ENCODE measurements around the gene NCBP2.

The NCBP2 gene

GRCh38 chr3:196942226-196942914, at the start of gene NCBP2:
TSS of gene NCBP2 (minus strand) at chr3:196942528. CDS start at chr3:196942503, 25 bp downstream.
- peak; percentile 94 to 95 for DNase-seq

DNA sequence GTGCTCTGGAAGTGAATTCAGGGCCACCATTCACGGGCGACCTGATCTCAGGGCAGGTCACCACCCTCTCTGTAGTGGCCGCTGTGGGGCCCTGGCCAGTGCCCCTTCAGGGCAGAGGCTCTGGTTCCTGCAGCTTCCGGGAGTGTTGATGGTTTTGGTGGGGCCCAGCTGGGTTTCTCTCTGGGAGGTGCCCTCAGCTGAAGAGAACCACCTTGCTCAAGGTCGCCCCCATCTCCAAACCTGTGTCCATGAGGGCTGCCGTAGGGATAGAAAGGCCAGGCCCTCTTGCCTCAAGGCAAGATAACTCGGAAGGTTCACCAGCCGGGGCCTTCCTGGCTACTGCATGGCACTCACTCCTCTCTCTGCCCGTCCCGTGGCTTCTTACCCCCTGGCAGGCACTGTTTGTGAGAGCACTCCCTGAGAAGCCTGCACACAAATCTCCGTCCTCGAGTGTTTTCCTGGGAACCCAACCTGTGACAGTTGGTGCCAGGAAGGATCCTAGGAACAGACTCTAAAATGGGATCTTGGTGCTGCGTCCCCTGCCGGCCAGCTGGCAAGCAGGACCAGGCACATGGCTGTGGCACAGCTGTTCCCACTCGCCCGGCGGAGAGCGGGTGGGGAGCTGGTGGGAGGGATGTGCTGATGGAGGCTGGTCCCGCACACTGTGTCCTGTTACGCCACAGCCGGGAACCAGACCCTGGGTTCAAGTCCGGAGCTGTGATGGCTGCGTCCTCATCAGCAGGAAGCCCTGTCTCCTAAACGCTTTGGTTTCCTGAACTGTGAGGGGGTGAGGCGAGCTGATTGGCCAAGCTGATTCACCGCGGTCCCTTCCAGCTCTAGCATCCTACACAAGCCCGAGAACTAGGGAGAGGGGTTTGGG, 49.5 kb upstream of the NCBP2 start:
- no peak for DNase-seq

DNA sequence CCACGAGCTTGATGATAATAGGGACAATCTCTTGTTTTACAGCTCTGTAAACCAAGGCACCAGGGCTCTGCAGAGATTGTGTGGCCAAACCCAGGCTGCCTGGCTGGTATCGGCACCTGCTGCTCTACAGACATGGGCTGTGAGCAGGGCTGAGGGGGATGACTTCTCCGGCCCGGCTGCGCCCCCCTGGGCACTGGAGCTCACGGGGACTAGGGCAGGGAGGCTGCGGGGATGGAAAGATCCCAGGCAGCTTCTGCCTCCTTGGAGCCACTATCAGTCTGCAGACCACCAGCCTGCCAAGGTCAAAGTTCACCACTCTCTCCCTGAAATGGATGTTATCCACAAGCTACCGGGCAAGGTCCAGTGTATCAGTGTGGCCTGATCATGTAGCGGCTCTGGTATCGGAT, 48.3 kb upstream of the NCBP2 start:
- no peak for DNase-seq

DNA sequence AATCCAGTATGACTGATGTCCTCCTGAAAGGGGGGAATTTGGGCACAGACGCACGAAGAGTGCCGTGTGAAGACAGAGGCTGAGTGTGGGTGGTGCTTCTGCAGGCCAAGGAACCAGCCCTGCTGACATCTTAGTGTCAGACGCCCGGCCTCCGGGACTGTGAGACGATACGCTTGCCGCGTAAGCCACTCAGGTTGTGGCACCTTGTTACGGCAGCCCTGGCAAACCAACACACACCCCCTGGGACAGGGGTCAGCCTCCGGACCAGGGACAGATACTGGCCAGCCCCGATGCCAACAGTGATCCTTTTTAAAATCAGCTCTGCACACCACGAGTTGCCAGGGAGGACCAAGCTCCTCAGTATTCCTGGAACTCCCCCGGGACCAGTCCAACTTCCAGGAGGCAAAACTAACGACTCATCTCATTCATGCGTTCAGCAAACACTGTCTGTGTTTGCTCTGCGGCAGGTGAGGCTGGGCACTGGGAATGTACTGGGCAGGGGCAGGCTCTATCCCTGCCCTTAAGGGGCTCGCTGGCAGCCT, 47.5 kb upstream of the NCBP2 start:
- no peak for DNase-seq

GRCh38 chr3:196988241-196989029, 46.1 kb upstream of the NCBP2 start:
- DNase-seq = peak in 1 of 2 experiments; percentile 15

- DNase-seq = no peak
Measured at GRCh38 chr3:196987022-196987421, 44.7 kb upstream of the NCBP2 start.

GRCh38 chr3:196985954-196986885, 43.9 kb upstream of the NCBP2 start:
- DNase-seq = no peak

- DNase-seq = no peak
Measured at GRCh38 chr3:196985298-196985697, 43.0 kb upstream of the NCBP2 start.

DNA sequence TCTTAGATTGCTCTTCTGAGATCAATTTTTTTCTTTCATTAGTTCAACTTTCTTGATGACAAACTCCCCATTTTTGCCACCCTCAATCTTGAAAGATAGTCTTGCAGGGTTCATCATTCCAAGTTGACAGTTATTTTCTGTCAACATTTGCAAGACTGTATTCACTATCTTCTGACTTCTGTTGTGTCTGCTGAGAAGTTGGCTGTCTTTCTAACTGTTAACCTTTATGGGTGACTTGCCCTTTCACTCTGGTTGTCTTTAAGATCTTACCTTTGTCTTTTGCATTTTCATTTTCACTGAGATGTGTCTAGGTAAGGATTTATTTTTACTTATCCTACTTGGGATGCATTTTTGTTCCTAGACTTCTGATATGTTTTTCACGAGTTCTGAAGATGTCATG, 40.9 kb upstream of the NCBP2 start:
- DNase-seq = no peak

DNA sequence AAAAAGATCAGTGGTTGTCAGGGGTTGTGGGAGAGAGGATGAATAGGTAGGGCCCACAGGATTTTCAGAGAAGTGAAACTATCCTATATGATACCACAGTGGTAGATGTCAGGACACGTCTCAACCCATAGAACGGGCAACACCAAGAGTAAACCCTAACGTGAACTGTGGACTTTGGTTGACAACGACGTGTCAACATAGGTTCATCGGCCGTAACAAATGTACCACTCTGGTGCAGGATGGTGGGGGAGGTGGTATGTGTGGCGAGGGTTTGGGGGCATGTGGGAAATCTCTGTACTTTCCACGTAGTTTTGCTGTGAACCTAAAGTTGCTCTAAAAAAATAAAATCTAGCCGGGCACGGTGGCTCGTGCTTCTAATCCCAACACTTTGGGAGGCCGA, 39.3 kb upstream of the NCBP2 start:
- no peak for DNase-seq

- DNase-seq = no peak
Measured at GRCh38 chr3:196979545-196979944, 37.2 kb upstream of the NCBP2 start.

- no peak for DNase-seq
Measured at GRCh38 chr3:196976941-196977340, 34.6 kb upstream of the NCBP2 start.

GRCh38 chr3:196975349-196975748, 33.0 kb upstream of the NCBP2 start:
- DNase-seq = no peak

- no peak for DNase-seq
Measured at GRCh38 chr3:196974661-196975060, 32.3 kb upstream of the NCBP2 start.

DNA sequence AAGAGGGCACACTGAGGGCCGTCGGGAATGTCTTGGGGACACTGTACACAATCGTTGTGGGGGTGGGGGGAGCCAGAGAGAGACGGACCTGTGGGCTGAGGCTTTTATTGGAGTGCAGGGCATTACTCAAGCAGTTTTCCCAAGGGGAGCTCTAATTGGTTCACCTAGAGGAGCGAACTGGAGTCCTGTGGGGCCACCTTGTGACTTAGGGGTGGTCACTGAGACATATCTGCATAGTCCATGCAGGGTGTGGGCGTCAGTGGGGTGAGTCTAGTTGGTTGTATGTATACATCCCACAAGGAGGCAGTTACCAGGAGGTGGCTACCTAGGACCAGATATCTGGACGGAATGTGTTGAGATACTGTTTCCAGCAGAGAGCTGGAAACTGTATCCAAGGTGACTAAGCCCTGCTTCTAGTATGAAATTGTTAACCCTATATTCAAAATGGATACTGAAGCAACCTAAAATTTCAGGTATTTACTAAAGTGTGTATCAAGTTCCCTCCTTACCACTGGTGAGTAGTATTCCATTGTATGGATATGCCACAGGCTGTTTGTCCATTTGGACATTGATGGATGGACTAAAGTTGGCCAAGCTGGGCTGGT, 28.9 kb upstream of the NCBP2 start:
- no peak for DNase-seq

DNA sequence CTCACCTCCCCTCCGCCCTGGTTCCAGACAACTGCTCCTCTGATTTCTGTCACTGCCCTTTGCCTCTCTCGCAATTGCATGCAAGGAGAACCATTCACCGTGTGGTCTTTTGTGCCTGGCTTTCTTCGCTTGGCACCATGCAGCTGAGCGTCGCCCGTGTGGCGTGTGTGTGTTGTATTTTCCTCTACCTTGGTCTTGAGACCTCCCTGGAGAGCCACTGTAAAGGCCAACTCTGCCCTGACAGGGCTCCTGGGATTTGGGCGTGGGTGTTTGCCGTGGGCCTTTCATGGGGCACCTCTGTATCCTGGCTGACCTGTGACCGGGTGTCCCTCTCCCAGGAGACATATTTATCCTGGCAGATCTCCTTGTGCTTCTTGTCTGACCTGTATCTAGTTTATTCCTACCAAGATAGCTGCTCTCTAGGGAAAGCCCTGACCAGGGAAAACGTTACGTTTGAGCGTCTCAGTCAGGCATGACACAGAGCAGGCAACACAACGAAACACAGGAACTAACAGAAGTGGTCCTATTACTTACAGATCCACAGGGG, 28.3 kb upstream of the NCBP2 start:
- DNase-seq = no peak

- DNase-seq = peak; percentile 49 to 51
Measured at GRCh38 chr3:196969660-196970546, 27.6 kb upstream of the NCBP2 start.

- DNase-seq = peak; percentile 7 to 18
Measured at GRCh38 chr3:196969134-196969659, 26.9 kb upstream of the NCBP2 start.

- peak; percentile 21 to 28 for DNase-seq
Measured at GRCh38 chr3:196968233-196969133, 26.2 kb upstream of the NCBP2 start, which contains the start of gene PIGZ. TSS of gene PIGZ (minus strand) at chr3:196968833. CDS start at chr3:196952031, 16,802 bp downstream.

All from Kasumi-1 (cell line).